Measurements from ENCODE around the gene VAMP5. TPM values are rescaled to one million over a fixed set of nuclear protein-coding genes. Genes with fewer than 3 reads are reported as not detected.

The VAMP5 gene
- total RNA-seq, 1 donor from 2014 or later, result not detected

DNA sequence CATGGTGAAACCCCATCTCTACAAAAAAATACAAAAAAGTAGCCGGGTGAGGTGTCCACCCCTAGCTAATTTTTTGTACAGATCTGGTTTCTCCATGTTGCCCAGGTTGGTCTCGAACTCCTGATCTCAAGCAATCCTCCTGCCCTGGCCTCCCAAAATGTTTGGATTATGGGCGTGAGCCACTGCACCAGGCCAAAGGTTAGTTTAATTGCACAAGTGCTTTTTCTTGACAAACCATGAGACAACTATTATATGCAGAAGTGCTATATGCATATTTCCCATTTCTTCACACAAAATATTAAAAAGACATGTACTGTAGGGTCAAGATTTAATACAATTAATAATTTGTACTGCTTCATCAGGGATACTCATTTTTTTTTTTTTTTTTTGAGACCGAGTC lies 18.0 kb upstream of the VAMP5 start:
- H3K27ac Mint-ChIP-seq (ENCODE audit: unreplicated experiment), result no peak overlapping the region
- H3K4me3 Mint-ChIP-seq (ENCODE audit: unreplicated experiment), result no peak overlapping the region
- TF ChIP-seq, protein P1, sequence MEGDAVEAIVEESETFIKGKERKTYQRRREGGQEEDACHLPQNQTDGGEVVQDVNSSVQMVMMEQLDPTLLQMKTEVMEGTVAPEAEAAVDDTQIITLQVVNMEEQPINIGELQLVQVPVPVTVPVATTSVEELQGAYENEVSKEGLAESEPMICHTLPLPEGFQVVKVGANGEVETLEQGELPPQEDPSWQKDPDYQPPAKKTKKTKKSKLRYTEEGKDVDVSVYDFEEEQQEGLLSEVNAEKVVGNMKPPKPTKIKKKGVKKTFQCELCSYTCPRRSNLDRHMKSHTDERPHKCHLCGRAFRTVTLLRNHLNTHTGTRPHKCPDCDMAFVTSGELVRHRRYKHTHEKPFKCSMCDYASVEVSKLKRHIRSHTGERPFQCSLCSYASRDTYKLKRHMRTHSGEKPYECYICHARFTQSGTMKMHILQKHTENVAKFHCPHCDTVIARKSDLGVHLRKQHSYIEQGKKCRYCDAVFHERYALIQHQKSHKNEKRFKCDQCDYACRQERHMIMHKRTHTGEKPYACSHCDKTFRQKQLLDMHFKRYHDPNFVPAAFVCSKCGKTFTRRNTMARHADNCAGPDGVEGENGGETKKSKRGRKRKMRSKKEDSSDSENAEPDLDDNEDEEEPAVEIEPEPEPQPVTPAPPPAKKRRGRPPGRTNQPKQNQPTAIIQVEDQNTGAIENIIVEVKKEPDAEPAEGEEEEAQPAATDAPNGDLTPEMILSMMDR (IDR thresholded peaks at IDR 0.05), result no peak
- no peaks in the 10 kb centered on the region for H3K9me3 Mint-ChIP-seq (ENCODE audit: unreplicated experiment)
- no peaks in the 10 kb centered on the region for H3K36me3 Mint-ChIP-seq (ENCODE audit: unreplicated experiment)
- peaks cover 15% of the 10 kb centered on the region for H3K27me3 Mint-ChIP-seq (ENCODE audit: unreplicated experiment)
- H3K4me1 Mint-ChIP-seq (ENCODE audit: unreplicated experiment), result peaks cover 4% of the 10 kb centered on the region
- DNase-seq (ENCODE audit: extremely low spot score, unreplicated experiment), result no peak

DNA sequence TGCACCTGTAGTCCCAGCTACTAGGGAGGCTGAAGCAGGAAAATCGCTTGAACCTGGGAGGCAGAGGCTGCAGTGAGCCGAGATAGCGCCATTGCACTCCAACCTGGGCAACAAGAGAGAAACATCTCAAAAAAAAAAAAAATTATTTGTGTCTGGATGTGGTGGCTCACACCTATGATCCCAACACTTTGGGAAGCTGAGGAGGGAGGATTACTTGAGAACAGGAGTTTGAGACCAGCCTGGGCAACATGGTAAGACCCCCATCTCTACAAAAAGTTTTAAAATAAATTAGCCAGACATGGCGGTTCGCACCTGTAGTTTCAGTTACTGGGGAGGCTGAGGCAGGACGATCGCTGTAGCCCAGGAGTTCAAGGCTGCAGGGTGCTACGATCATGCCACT lies 8.5 kb upstream of the VAMP5 start:
- H3K36me3 Mint-ChIP-seq (ENCODE audit: unreplicated experiment), result no peaks in the 10 kb centered on the region
- peaks cover 48% of the 10 kb centered on the region for H3K4me1 Mint-ChIP-seq (ENCODE audit: unreplicated experiment)
- H3K27me3 Mint-ChIP-seq (ENCODE audit: unreplicated experiment), result peaks cover 16% of the 10 kb centered on the region
- H3K27ac Mint-ChIP-seq (ENCODE audit: unreplicated experiment), result no peak overlapping the region
- TF ChIP-seq, protein P1 (IDR thresholded peaks at IDR 0.05), result no peak
- no peak overlapping the region for H3K4me3 Mint-ChIP-seq (ENCODE audit: unreplicated experiment)
- H3K9me3 Mint-ChIP-seq (ENCODE audit: unreplicated experiment), result no peaks in the 10 kb centered on the region
- DNase-seq (ENCODE audit: extremely low spot score, unreplicated experiment), result no peak

DNA sequence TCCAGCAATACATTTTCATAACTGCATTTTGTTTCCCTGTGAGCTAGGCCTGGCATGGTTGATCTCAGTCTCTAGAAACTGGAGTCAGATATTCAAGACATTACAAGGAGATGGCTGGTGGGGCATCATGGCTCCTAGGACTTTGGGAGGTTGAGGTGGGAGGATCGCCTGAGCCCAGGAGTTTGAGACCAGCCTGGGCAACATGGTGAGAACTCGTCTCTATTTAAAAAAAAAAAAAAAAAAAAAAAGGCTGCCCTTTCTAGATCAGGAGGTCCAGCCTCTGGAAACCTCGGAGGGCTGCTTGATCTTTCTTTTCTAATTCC lies 7.2 kb upstream of the VAMP5 start:
- Mint-ChIP-seq H3K27ac (ENCODE audit: unreplicated experiment) (peak overlapping the region; percentile 84), H3K27me3 (ENCODE audit: unreplicated experiment) (peaks cover 6% of the 10 kb centered on the region), H3K36me3 (ENCODE audit: unreplicated experiment) (no peaks in the 10 kb centered on the region), H3K4me1 (ENCODE audit: unreplicated experiment) (peaks cover 48% of the 10 kb centered on the region), H3K4me3 (ENCODE audit: unreplicated experiment) (no peak overlapping the region), H3K9me3 (ENCODE audit: unreplicated experiment) (no peaks in the 10 kb centered on the region)
- no peak for DNase-seq (ENCODE audit: extremely low spot score, unreplicated experiment)
- TF ChIP-seq, protein P1 (IDR thresholded peaks at IDR 0.05), result no peak

DNA sequence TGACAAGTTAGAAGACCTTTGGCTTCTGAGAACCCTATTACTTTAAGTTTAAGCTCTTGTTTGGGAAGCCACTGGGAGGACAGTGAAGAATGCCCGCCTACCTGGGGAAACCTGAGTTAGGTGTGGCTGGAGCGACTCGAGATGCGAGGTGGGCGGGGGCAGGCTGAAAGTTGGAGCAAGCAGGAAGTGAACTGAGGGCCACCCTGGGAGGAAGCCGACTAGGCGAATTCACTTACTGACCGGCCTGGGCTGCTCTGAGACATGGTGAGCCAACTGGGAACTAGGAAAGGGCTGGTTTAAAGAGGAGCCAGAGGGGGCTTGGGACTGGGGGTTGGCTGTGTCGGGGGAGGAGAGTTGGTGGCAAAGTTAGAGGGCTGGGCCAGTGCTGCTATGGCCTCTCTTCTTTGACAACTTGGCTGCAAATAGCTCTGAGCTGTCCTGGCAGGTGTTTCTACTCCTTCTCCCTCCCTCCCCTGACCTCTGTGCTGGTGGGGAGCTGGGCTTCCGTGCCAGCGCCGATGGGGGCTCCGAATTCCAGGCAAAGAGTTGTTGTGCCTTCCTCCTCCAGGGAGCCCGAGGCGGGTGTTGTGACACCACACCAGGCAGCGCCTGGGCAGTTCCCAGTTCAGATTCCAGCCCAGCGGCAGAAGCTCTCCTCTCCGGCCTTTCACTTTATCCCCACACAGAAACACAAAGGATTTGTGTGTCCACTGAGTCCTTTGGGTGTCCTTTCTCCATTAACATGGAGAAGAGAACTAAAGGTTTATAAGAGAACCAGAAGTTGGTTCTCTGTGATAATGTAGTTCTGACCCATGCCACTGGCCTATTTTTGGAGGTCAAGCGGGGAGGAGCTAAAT lies 6.6 kb upstream of the VAMP5 start, which contains the start of gene VAMP8:
TSS of gene VAMP8 (plus strand) at position 201 of the 857 bp plus-strand sequence. CDS start at position 262, 61 bp downstream.
- no peak for DNase-seq (ENCODE audit: extremely low spot score, unreplicated experiment)
- Mint-ChIP-seq H3K4me3 (ENCODE audit: unreplicated experiment) (peak within 1 kb of the TSS; percentile 27), H3K9me3 (ENCODE audit: unreplicated experiment) (no peaks in the 10 kb centered on the region), H3K27me3 (ENCODE audit: unreplicated experiment) (peaks cover 6% of the 10 kb centered on the region), H3K4me1 (ENCODE audit: unreplicated experiment) (peaks cover 48% of the 10 kb centered on the region), H3K36me3 (ENCODE audit: unreplicated experiment) (no peaks in the 10 kb centered on the region), H3K27ac (ENCODE audit: unreplicated experiment) (peak within 1 kb of the TSS; percentile 84)
- TF ChIP-seq, protein P1 (IDR thresholded peaks at IDR 0.05), result no peak
